ENCODE results near the gene GARIN3. TPM values are rescaled to one million over a fixed set of nuclear protein-coding genes. Genes with fewer than 3 reads are reported as not detected.
"Not testable (repeated sequence)": the region's sequence is repeated elsewhere in the genome, so short reads cannot be mapped to it uniquely, and the experiment has no call there.

Gene GARIN3
- total RNA-seq, 1 donor from 2014 or later, result not detected

GRCh38 chr5:157185122-157185521 lies 19.1 kb upstream of the GARIN3 start:
- not testable (repeated sequence) for DNase-seq

- DNase-seq, result no peak
Measured at GRCh38 chr5:157184117-157184670, 18.1 kb upstream of the GARIN3 start.

- DNase-seq, result no peak
Measured at GRCh38 chr5:157182143-157182757, 16.2 kb upstream of the GARIN3 start.

GRCh38 chr5:157180374-157181264 lies 14.6 kb upstream of the GARIN3 start, which contains the start of gene ITK:
Gene ITK (plus strand): TSS chr5:157180840. CDS start chr5:157180978, 138 bp downstream.
- DNase-seq, result no peak

GRCh38 chr5:157178966-157179365 lies 12.9 kb upstream of the GARIN3 start:
- DNase-seq, result no peak

- no peak for DNase-seq
Measured at GRCh38 chr5:157177953-157178352, 11.9 kb upstream of the GARIN3 start.

GRCh38 chr5:157175071-157175612 lies 9.1 kb upstream of the GARIN3 start:
- DNase-seq, result no peak

- no peak for DNase-seq
Measured at GRCh38 chr5:157172403-157172802, 6.3 kb upstream of the GARIN3 start.

GRCh38 chr5:157168286-157168685 lies 2.2 kb upstream of the GARIN3 start:
- DNase-seq, result no peak

- no peak for DNase-seq
Measured at GRCh38 chr5:157167214-157167621, 1.2 kb upstream of the GARIN3 start.

- no peak for DNase-seq
Measured at GRCh38 chr5:157165668-157166067, 396 bp downstream of the GARIN3 start.

- no peak for DNase-seq
Measured at GRCh38 chr5:157165261-157165660, 803 bp downstream of the GARIN3 start.

GRCh38 chr5:157164521-157164920 lies 1.5 kb downstream of the GARIN3 start:
- no peak for DNase-seq

- DNase-seq, result no peak
Measured at GRCh38 chr5:157162919-157163510, 3.0 kb downstream of the GARIN3 start.

- no peak for DNase-seq
Measured at GRCh38 chr5:157161996-157162395, 4.1 kb downstream of the GARIN3 start.

- DNase-seq, result no peak
Measured at GRCh38 chr5:157160001-157160400, 6.1 kb downstream of the GARIN3 start.

- DNase-seq, result no peak
Measured at GRCh38 chr5:157159209-157159751, 6.8 kb downstream of the GARIN3 start.

GRCh38 chr5:157157293-157157891 lies 8.7 kb downstream of the GARIN3 start:
- no peak for DNase-seq

GRCh38 chr5:157155297-157155696 lies 10.8 kb downstream of the GARIN3 start:
- no peak for DNase-seq

- no peak for DNase-seq
Measured at GRCh38 chr5:157150995-157151394, 15.1 kb downstream of the GARIN3 start.

- DNase-seq, result peak; percentile 89
Measured at GRCh38 chr5:157148734-157149615, 17.1 kb downstream of the GARIN3 start.

Measured in tongue (tissue), 2 donors.